ELR (cell line): ENCODE results near the gene PLAAT4.
"Not testable (repeated sequence)": the region's sequence is repeated elsewhere in the genome, so short reads cannot be mapped to it uniquely, and the experiment has no call there.

ENCODE experiments used
- DNase-seq: peaks from one replicate; pipeline ENCODE4 v3.0.0-alpha.2; 2015; ENCODE audit warnings: low read depth

Gene PLAAT4

GRCh38 chr11:63543711-63544110 is 7.1 kb downstream of the PLAAT4 start:
- DNase-seq: no peak

GRCh38 chr11:63547061-63547460 is 10.5 kb downstream of the PLAAT4 start:
- no peak for DNase-seq

GRCh38 chr11:63548178-63548577 is 11.6 kb downstream of the PLAAT4 start:
- DNase-seq: no peak

- no peak for DNase-seq
These were observed 12.8 kb downstream of the PLAAT4 start for GRCh38 chr11:63549411-63549810.

GRCh38 chr11:63550156-63550700 is 13.6 kb downstream of the PLAAT4 start:
- not testable (repeated sequence) for DNase-seq

GRCh38 chr11:63551091-63551888 is 14.7 kb downstream of the PLAAT4 start:
- no peak for DNase-seq

- no peak for DNase-seq
These were observed 15.3 kb downstream of the PLAAT4 start for GRCh38 chr11:63551889-63552266.

GRCh38 chr11:63552921-63553320 is 16.3 kb downstream of the PLAAT4 start:
- DNase-seq: no peak

- DNase-seq: peak; percentile 43
These were observed 17.2 kb downstream of the PLAAT4 start for GRCh38 chr11:63553759-63554158.

- DNase-seq: no peak
These were observed 18.2 kb downstream of the PLAAT4 start for GRCh38 chr11:63554877-63555223.

GRCh38 chr11:63556404-63557013 is 19.9 kb downstream of the PLAAT4 start:
- no peak for DNase-seq

- no peak for DNase-seq
These were observed 21.0 kb downstream of the PLAAT4 start for GRCh38 chr11:63557570-63557969.

- no peak for DNase-seq
These were observed 22.0 kb downstream of the PLAAT4 start for GRCh38 chr11:63558459-63559157.

- DNase-seq: no peak
These were observed 24.0 kb downstream of the PLAAT4 start for GRCh38 chr11:63560506-63561180.

GRCh38 chr11:63563201-63564055 is 26.8 kb downstream of the PLAAT4 start, which contains the start of gene PLAAT2:
Gene PLAAT2, minus strand, starts transcription at chr11:63563379. Its CDS starts 55 bp downstream, at chr11:63563324.
- no peak for DNase-seq

- DNase-seq: no peak
These were observed 27.6 kb downstream of the PLAAT4 start for GRCh38 chr11:63564056-63564774.

GRCh38 chr11:63564784-63565350 is 28.3 kb downstream of the PLAAT4 start:
- DNase-seq: no peak

GRCh38 chr11:63567044-63567840 is 30.6 kb downstream of the PLAAT4 start:
- DNase-seq: peak; percentile 93

GRCh38 chr11:63569570-63569969 is 33.0 kb downstream of the PLAAT4 start:
- DNase-seq: no peak
